ENCODE results near the gene C17orf78. TPM values are rescaled to one million over a fixed set of nuclear protein-coding genes. Genes with fewer than 3 reads are reported as not detected.
"Not testable (repeated sequence)": the region's sequence is repeated elsewhere in the genome, so short reads cannot be mapped to it uniquely, and the experiment has no call there.

The C17orf78 gene
- total RNA-seq, 1 experiment from 2014 or later: not detected

DNA sequence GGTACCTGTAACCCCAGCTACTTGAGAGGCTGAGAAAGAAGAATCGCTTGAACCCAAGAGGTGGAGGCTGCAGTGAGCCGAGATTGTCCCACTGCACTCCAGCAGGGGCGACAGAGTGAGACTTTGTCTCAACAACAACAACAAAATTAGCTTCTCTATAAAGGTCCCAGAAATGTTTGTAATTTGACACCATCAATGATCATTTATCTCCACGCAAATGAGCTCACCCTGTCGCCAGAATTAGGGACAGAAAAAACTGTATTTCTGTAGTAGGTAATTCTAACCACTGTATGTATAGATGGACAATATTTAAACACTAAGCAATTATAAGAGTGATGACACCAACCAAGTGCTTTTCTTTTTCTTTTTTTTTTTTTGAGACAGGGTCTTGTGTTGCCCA lies 10.7 kb downstream of the C17orf78 start:
- DNase-seq (ENCODE audit: low read depth): no peak

DNA sequence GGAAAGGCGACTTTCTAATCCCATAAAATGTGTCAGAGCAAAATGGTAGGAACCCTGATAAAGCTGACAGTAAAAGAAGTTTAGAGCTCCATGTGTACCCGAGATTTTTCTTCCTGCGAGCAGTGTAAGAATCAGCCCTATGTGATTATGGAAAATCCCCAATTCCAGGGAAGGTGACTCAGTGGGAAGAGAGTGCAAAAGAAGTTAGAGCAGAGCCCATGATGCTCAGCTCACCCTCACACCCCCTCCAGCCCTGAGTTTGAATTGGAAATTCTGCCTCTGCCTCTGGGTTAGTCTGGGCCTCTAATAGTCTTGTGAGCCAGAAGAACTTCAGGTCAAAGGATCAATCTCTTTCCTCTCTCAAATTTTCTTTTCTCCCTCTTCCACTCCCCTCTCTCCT lies 12.5 kb downstream of the C17orf78 start:
- DNase-seq (ENCODE audit: low read depth): peak; percentile 52

DNA sequence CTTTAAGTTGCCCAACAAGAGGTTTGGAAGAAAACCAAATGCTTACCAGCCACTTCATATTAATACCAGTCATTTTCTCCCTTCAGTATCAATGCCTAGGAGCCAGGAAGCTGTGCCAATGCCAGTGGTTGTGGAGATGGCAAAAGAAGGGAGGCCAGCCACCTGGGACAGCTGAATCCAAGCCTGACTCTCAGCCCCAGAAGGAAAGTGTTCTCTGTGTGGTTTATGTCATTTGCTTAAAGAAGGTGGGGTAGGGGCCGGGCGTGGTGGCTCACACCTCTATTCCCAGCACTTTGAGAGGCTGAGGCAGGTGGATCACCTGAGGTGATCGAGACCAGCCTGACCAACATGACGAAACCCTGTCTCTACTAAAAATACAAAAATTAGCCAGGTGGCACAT lies 13.4 kb downstream of the C17orf78 start:
- DNase-seq (ENCODE audit: low read depth): no peak

DNA sequence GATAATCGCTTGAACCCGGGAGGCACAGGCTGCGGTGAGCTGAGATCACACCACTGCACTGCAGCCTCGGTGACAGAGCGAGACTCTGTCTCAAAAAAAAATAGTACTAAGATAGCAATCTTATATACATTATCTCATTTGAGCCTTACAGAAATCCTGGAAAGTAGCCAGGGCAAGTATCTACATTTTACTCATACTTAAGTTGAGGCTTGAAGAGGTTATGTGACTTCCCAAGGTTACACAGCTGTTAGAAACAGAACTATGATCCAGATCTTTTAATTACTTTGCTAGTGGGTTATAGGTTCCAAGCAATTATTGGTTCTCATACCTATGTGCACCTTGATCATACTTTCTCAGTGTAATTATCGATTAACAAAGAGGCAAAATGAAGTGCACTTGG lies 15.4 kb downstream of the C17orf78 start:
- DNase-seq (ENCODE audit: low read depth): no peak

DNA sequence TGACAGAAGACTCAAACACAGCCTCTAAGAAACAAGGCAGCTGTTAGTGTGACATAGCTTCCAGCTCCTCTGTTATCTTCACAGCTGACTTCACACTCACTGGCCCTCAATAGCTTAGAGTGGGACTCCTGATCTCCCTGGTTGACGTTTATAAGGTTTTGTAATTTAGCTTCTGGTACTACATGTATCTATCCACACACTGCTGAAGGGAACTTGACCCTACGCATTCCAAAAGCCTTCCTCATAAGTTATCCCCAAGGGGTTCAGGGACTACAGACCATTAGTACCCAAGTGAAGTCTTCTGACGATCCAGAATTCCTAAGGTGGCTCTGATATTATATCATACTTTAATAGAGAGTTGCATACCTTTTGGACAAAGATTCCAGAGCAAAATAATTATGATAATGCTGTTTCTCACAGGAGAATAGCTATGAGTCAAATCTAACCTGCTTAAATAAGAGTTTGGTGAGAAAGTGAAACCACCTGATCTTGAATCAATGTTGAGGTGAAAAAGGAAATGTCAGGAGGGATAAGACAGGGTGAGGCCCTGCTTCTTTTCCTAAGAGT lies 16.3 kb downstream of the C17orf78 start:
- peak; percentile 83 for DNase-seq (ENCODE audit: low read depth)

DNA sequence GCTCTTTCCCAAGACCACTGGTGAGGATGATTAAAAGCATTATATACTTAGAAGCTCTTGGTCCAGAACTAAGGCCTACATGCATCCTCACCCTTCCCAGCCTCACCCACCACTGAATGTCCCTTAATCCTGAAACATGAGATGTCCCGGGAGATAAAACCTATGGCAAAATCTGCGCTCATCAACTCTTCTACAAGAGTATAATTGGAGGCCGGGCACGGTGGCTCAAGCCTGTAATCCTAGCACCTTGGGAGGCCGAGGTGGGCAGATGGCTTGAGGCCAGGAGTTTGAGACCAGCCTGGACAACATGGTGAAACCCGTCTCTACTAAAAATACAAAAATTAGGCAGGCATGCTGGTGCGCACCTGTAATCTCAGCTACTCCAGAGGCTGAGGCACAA lies 17.6 kb downstream of the C17orf78 start:
- no peak for DNase-seq (ENCODE audit: low read depth)

DNA sequence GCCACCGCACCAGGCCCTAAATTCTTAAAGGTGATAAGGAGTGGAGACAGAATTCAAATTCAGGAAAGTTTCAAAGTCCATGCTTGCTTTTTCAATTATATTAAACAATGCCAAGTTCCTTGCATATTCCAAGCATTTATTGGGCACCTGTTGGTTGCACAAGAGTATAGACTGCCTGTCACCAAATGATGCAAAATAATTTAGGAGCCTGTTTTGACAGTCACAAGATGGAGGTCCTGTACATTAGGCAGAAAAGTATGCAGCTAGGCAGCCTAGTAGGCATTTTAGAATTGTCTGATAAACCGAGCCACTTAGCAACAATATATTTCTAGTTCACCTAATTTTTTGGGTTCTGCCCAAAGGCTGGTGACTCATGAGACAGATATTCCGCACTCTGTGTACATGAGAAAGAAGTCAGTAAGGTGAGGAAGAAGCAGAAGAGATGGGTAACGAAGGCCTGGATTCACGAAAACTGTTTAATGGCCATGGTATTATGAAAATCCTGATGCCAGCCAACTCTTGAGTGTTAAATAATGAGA lies 23.5 kb downstream of the C17orf78 start:
- DNase-seq (ENCODE audit: low read depth): peak; percentile 81

DNA sequence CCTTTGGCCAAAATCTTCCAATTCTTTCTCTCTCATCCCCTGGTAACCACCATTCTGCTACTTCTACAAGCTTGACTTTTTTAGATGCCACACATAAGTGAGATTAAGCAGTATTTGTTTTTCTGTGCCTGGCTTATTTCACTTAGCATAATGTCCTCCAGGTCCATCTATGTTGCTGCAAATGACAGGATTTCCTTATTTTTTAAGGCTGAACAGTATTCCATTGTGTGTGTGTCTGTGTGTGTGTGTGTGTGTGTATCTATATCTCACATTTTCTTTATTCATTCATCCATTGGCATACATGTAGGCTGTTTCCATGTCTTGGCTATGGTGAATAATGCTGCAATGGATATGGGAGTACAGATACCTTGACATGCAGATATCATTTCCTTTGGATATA lies 24.7 kb downstream of the C17orf78 start:
- no peak for DNase-seq (ENCODE audit: low read depth)

DNA sequence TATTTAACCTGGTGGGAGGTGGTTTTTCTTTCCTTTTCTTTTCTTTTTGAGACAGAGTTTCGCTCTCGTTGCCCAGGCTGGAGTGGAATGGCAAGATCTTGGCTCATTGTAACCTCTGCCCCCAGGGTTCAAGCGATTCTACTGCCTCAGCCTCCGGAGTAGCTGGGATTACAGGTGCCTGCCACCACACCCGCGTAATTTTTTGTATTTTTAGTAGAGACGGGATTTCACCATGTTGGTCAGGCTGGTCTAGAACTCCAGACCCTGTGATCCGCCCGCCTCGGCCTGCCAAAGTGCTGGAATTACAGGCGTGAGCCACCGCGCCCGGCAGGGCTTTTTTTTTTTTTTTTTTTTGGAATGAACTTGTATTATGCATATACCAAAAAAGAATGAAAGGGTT lies 29.7 kb downstream of the C17orf78 start:
- not testable (repeated sequence) for DNase-seq (ENCODE audit: low read depth)

DNA sequence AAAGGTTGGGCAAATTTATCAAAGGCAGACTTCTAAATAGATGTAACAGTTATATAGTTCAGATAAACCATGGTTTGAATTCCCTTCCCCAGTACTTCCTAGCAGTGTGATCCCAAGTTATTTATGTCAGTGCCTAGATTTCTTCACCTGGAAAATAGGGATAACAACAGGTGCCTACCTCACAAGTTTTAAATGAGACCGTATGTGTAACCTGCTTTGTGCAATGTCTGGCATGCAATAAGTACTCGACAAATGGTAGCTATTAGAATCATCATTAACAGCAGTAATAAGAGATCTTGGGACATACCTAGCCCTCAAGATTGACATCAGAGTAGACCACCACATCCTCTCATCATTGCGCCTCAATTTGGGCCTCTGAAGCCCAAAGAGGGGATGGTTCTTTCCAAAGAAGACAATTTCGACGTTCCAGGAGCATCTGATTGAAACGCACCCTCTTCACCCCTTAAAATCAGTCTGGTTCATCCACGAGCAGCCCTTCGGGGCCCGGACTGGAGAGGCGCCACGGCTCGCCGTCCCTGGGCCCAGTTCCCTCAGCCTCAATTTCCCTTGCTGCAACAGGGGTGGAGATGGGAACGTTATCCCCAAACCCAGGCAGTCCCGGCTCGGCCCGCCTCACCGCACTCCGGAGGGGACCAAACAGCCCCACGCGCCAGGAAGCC lies 30.3 kb downstream of the C17orf78 start:
- no peak for DNase-seq (ENCODE audit: low read depth)

DNA sequence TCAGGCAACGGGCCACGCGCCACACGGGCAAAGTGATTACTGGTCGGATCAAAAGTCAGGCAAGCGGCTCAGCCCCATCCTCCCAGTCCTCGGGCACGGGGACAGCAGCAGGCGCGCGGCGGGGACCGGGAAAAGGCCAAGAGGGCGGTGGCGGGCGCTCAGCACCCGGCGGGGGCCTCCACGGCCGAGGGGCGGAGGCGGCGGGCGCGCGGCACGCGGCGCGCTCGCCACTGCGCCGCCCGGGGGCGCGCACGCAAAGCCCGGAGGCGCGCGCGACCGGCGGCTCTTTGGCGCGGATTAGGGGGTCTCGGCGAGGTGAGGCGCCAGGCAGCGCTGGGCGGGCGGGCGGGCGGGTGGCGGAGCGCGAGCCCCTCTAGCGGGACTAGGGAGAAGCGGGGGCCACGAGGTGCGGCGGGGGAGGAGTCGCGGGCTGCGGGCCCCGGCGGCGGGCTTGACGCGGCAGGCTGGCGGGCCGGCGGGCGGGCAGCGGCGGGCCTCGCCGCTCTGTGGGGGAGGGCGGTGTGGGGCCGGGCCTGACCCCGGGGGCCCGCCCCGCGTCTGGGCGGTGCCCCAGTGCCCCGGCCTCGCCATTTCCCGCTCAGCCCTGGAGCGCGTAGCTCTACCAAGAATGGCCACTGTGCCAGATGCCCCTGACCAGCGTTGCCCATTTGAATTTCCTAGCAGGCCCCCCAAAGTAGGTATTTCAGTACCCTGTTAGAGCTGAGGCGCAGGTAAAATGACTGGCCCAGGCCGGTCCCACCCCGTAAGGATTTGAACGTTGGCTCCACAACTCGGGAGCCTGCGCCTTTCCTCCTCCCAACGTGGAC lies 31.1 kb downstream of the C17orf78 start, which contains the start of the genes ACACA and TADA2A:
Gene ACACA, minus strand, starts transcription at position 202 of the 827 bp plus-strand sequence. CDS start 537 bp downstream, outside the sequence.
Gene TADA2A, plus strand, starts transcription at position 252 of the 827 bp plus-strand sequence. CDS start 4,480 bp downstream, outside the sequence.
- DNase-seq (ENCODE audit: low read depth): peak; percentile 80

DNA sequence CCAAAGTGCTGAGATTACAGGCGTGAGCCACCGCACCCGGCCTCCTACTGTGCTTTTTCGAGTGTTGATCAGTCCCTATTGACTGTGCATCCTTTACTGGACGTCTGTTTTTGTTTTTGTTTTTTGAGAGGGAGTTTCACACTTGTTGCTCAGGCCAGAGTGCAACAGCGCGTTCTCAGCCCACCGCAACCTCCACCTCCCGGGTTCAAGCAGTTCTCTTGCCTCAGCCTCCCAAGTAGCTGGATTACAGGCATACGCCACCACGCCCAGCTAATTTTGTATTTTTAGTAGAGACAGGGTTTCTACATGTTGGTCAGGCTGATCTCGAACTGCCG lies 32.3 kb downstream of the C17orf78 start:
- DNase-seq (ENCODE audit: low read depth): not testable (repeated sequence)

DNA sequence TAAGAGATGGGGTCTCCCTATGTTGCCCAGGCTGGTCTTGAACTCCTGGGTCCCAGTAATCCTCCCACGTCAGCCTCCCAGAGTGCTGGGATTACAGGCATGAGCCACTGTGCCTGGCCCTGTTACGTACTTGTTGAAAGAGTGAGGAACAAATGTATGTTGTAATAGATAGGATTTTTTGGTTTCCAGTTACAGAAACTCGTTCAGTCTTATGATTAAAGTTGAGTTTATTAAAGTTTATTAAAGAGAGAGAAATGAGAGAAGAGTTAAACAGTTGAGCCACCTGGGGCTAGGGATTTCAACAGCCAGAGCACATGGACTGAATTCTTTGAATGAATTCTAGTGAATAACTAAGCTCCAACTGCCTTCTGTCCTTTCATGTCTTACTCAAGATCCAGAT lies 34.6 kb downstream of the C17orf78 start:
- no peak for DNase-seq (ENCODE audit: low read depth)

DNA sequence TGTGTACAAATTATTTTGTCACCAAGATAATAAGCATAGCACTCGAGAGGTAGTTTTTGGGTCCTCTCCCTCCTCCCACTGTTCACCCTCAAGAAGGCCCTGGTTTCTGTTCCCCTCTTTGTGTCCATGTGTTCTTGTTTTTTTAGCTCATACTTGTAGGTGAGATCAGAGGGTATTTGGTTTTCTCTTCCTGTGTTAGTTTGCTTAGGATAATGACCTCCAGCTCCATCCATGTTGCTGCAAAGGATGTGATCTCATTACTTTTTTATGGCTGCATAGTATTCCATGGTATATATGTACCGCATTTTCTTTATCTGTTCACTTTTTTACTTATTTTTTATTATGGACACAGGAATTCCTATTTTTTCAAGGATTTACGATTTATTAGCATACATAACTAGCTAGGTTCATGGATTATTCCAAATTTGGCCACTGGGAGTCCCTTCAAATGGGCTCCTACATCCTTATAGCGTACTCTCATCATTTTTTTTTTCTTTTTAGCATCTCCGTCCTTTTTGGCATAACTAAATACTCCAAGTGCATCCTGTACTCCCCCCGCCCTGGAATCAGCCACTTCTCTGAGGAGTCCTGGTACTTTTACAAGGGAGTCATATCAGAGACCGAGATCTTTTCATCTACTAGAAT lies 38.2 kb downstream of the C17orf78 start:
- DNase-seq (ENCODE audit: low read depth): no peak

DNA sequence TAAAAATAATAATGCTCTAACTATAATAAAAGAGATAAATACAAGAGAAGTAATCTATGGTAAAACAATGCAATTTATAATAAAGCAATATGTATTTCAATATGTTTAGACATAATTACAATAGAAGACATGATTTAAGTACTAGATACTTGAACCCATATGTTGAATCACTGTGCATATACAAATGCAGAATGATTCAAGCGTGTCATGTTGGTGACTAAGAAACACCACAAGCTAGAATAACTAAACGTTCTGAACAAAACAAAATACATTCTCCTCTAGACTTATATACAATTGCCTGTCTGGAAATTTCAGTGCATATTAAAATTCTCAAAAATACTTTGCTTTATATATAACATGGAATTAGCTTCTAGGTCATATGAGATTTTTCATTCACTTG lies 42.1 kb downstream of the C17orf78 start:
- DNase-seq (ENCODE audit: low read depth): no peak

DNA sequence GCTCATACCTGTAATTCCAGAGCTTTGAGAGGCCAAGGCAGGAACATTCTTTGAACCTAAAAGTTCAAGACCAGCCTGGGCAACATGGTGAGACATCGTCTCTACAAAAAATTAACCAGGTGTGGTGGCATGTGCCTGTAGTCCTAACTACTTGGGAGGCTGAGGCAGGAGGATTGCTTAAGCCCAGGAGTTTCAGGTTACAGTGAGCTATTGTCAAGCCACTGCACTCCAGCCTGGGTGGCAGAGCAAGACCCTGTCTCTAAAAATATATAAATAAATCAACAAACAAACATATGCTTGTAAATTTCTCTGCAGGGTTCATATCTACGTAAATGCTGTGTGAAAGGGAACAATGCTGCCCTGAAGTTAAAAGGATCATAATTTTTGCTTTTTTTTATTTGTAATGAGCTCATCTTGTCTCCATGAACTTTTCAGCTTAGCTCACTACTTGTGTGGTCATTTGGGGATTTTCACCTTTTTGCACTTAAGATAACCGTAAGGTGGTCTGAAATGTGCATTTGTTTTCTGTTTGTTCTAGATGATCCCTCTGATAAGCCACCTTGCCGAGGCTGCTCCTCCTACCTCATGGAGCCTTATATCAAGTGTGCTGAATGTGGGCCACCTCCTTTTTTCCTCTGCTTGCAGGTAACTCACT lies 47.3 kb downstream of the C17orf78 start:
- DNase-seq (ENCODE audit: low read depth): no peak

DNA sequence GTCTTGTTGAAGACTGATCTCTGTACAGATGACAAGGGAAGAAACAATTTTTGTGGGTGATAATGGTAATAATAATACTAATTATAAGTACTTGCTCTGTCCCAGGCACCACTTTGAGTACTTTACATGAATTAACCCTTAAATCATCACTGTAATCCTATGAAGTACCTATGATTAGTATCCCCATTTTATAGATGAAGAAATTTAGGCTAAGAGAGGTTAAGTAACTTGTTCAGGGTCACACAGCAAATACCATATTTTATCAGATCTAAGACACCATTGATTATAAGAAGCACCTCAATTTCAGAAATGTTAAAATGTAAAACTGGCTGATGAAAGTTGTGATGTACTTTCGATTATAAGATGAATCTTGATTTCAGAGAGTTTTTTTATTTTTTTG lies 49.5 kb downstream of the C17orf78 start:
- DNase-seq (ENCODE audit: low read depth): no peak

DNA sequence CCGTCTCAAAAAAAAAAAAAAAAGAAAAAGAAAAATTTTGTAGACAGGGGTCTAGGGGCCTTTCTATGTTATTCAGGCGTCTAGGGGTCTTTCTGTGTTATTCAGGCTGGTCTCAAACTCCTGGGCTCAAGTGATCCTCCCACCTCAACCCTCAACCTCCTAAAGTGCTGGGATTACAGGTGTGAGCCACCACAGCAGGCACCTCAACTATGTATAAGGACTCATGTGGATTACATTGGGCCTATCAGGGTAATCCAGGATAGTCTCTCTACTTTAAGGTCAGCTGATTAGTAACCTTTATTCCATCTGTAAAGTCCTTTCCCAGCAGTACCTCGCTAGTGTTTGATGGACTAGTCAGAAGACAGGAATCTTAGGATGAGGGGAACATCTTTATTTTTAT lies 53.3 kb downstream of the C17orf78 start:
- no peak for DNase-seq (ENCODE audit: low read depth)

DNA sequence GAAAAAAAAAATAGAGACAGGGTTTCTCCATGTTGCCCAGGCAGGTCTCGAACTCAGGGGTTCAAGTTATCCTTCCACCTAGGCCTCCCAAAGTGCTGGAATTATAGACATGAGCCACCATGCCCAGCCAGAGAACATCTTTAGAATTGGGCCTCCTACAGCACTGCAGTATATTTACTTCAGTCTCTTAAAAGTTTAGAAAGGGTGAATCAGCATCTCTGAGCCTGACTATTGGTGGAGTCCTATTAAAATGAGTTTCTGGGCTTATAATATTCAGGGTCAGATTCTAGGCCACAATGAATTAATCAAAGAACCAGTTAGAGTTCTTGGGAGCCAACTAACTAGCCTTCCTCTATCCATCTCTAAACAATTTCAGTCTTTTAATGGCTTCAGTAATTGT lies 53.7 kb downstream of the C17orf78 start:
- no peak for DNase-seq (ENCODE audit: low read depth)

DNA sequence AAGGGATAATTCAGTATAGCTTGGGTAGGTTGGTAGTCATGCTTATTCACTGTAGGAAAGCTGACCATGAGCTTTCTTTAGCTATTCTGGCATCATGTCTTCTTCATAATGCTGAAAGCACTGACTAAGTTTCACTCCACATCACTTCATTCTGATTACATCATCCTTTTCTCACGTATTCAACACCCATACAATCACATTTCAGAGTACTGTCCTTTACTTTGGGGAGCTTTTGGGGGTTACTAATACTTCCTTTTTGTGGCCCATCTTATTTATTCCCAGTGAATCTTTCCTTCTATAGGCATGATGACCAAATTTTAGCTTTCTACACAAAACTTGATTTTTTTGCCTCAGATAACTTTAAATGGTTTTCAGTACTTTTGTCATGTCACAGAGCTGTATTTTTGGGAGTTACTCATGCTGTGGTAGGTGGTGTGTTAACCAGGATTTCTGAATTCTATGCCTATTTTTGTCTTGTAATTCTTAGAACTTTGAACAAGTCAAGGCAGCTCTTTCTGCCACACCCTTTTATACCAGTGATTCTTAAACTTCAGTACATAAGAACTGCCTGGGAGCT lies 54.4 kb downstream of the C17orf78 start:
- peak; percentile 4 for DNase-seq (ENCODE audit: low read depth)

DNA sequence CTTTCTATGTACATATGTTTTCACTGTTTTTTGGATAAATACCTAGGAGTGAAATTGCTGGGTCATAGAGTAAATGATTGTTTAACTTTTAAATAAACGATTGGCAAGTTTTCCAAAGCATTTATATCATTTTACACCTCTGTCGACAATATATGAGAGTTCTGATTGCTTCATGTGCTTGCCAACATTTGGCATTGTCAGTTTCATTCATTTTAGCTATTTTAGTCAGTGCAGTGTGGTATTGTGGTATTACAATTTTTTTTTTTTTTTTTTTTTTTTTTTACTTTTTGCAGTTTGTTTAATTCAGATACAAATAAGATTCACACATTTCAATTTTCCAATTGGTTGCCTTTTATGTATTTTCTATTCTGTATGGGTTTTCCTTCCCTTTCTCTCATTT lies 56.9 kb downstream of the C17orf78 start:
- no peak for DNase-seq (ENCODE audit: low read depth)
